Bronchial epithelial cell (primary cell): ENCODE data around the gene DOK7. TPM values are rescaled to one million over a fixed set of nuclear protein-coding genes. Genes with fewer than 3 reads are reported as not detected.
"Not testable (repeated sequence)": the region's sequence is repeated elsewhere in the genome, so short reads cannot be mapped to it uniquely, and the experiment has no call there.

Experiments used
- DNase-seq: peaks from one replicate; pipeline ENCODE4 v3.0.0-alpha.2; 2010; ENCODE audit warnings: low read depth
- FAIRE-seq: peaks from 2 replicates; lab custom pipeline; 2011; peaks lifted over from hg19 to GRCh38; lab: Jason Lieb, UNC
- H3K27me3 ChIP-seq: 2 replicates; pipeline ENCODE4 v1.5.1; 2011; ENCODE audit warnings: low read length; ENCODE audit not compliant: control insufficient read depth, insufficient read depth
- H3K36me3 ChIP-seq: 2 replicates; pipeline ENCODE4 v1.5.1; 2011; ENCODE audit warnings: low read length; ENCODE audit not compliant: control insufficient read depth, insufficient read depth
- H3K4me3 ChIP-seq: 2 replicates; pipeline ENCODE4 v1.5.1; 2011; ENCODE audit warnings: mild to moderate bottlenecking, low read depth, low read length, control low read depth
- total RNA-seq: library from RNA; depleted of rRNA; stranded (reverse); fragments of >200 nt; gene quantifications from 2 replicates; pipeline ENCODE4 v1.2.1, GENCODE V29; 2014
- TF ChIP-seq, protein P1 (sequence below): IDR thresholded peaks from 2 replicates; pipeline ENCODE4 v1.5.1; 2011; ENCODE audit warnings: mild to moderate bottlenecking, moderate library complexity, low read length, control low read depth, inconsistent platforms; ENCODE audit not compliant: insufficient read depth, severe bottlenecking

DOK7 gene
- total RNA-seq, 1 donor from 2014 or later, result 4.2 TPM

DNA sequence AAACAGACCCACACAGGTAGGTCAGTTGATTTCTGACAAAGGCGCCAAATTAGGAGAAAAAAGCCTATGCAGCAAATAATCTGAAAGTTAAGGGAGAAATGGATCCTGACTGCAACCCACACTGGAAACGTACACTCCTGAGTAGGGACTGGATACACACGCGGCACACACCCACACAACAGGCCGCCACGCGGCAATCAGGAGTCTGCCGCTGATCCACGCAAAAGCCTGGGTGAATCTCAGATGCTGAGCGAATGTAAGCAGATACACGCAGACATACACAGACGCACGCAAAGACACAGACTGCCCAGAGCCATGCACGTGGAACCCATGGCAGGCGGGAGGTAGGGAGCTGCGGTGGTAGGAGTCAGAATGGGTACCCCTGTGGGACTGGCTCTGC, 47.4 kb downstream of the DOK7 start:
- TF ChIP-seq, protein P1, sequence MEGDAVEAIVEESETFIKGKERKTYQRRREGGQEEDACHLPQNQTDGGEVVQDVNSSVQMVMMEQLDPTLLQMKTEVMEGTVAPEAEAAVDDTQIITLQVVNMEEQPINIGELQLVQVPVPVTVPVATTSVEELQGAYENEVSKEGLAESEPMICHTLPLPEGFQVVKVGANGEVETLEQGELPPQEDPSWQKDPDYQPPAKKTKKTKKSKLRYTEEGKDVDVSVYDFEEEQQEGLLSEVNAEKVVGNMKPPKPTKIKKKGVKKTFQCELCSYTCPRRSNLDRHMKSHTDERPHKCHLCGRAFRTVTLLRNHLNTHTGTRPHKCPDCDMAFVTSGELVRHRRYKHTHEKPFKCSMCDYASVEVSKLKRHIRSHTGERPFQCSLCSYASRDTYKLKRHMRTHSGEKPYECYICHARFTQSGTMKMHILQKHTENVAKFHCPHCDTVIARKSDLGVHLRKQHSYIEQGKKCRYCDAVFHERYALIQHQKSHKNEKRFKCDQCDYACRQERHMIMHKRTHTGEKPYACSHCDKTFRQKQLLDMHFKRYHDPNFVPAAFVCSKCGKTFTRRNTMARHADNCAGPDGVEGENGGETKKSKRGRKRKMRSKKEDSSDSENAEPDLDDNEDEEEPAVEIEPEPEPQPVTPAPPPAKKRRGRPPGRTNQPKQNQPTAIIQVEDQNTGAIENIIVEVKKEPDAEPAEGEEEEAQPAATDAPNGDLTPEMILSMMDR, result no peak
- H3K27me3 ChIP-seq, result no peaks in the 10 kb centered on the region
- H3K36me3 ChIP-seq, result peaks cover 36% of the 10 kb centered on the region
- DNase-seq (no peak), FAIRE-seq (peak; percentile 40)
- H3K4me3 ChIP-seq, result no peak overlapping the region

DNA sequence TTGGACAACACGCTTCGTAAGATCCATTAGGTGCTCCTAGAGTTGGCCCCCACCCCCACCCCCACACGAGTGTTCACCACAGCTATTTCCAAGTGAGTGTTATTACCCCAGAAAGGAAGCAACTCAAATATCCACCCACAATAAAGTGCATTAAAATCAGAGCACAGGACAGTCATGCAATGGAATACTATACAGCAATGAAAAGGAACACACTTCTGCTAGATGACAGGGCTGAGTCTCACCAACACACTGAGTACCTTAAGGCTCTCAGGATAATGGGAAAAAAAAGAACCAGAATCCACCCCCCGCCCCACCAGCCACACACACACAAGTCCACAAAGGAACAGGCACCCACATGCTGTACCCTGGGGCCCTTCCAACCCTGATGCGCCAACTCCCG, 48.1 kb downstream of the DOK7 start:
- peaks cover 39% of the 10 kb centered on the region for H3K36me3 ChIP-seq
- no peaks in the 10 kb centered on the region for H3K27me3 ChIP-seq
- TF ChIP-seq, protein P1, result no peak
- DNase-seq (no peak), FAIRE-seq (no peak)
- H3K4me3 ChIP-seq, result no peak overlapping the region

DNA sequence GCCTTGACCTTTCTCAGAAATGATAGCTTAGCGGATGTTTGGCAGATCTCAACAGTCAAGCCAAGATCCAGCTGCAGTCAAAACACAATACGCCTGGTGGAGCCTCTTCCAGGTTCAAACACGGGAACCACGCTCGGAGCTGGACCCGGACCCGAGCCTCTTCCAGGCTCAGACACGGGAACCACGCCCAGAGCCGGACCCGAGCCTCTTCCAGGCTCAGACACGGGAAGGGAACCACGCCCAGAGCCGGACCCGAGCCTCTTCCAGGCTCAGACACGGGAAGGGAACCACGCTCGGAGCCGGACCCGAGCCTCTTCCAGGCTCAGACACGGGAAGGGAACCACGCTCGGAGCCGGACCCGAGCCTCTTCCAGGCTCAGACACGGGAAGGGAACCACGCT, 48.5 kb downstream of the DOK7 start:
- FAIRE-seq, H3K27me3 ChIP-seq, DNase-seq, H3K4me3 ChIP-seq: not testable (repeated sequence)
- H3K36me3 ChIP-seq, result peaks cover 43% of the 10 kb centered on the region

DNA sequence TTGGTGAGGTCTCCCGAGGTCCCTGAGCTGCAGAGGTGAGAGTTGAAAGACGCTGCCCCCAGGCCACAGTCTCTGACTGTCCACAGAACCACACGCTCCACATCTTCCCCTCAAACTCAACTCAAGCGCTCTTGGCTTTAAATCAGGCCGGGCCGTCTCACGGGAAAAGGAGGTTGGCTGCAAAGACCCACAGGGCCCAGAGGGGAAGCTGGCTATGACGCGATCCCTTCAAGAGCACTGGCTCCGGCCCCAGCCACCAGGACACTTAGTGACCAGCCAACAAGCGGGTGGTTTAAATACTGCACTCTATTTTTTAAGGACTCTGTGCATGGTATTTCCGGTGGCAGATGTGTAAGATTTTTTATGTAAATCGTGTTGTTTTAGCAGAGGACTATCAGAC, 49.2 kb downstream of the DOK7 start:
- FAIRE-seq, result no peak
- Histone ChIP-seq H3K4me3 (no peak overlapping the region), H3K27me3 (no peaks in the 10 kb centered on the region), H3K36me3 (peaks cover 46% of the 10 kb centered on the region)
- TF ChIP-seq, protein P1, result no peak
- no peak for DNase-seq

DNA sequence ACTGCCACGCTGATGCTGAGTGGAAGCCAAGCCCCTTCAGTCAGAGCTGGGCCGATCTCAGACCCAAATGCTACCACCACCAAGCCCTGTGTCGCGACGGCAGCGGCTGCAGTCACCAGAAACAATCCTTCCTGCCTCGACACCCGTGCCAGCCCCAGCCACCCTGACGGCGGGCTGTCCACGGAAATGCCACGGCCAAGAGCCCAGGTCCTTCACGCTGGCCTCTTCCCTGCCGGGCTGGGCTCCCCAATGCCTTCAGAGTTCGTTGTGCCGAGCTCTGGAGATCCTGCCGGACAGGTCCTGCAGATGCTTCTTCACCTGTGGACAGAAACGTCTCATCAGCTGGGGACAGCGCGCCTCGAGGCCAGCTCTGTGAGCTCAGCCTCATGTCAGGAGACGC, 49.6 kb downstream of the DOK7 start:
- DNase-seq, result no peak

DNA sequence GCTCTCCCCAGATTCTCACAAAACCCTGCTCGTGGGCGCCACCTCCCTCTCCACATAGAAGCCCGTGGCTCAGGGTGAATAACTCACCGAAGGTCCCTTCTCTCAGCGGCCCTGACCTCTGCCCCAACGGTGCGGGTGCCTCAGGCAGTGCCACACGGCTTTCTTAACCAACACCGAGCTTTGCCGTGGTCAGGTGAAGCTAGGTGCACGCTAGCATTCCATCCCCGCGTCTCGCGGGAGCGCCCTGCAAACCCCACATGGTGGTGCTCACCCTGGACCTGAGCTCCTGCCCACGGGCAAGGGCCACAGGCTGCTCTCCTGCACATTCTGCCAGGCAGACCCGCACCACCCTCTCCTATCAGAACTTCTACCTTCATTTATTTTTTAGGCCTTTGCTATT, 50.7 kb downstream of the DOK7 start:
- H3K36me3 ChIP-seq, result peaks cover 44% of the 10 kb centered on the region

More for the DNA sequence above, 49.6 kb downstream of the DOK7 start:
- Histone ChIP-seq H3K36me3 (peaks cover 48% of the 10 kb centered on the region), H3K27me3 (no peaks in the 10 kb centered on the region), H3K4me3 (no peak overlapping the region)
- TF ChIP-seq, protein P1, result no peak
- FAIRE-seq, result no peak

More for the DNA sequence above, 50.7 kb downstream of the DOK7 start:
- TF ChIP-seq, protein P1, result no peak
- FAIRE-seq (no peak), DNase-seq (no peak)
- no peaks in the 10 kb centered on the region for H3K27me3 ChIP-seq
- no peak overlapping the region for H3K4me3 ChIP-seq
